CD4-positive, CD25-positive, alpha-beta regulatory T cell (primary cell): Measurements from ENCODE around the gene DND1. TPM values are rescaled to one million over a fixed set of nuclear protein-coding genes. Genes with fewer than 3 reads are reported as not detected.
"Not testable (repeated sequence)": the region's sequence is repeated elsewhere in the genome, so short reads cannot be mapped to it uniquely, and the experiment has no call there.

Source experiments
- ATAC-seq, 2 donors: fragments of 150-1000 bp; cut with Tn5 transposase; one replicate each; pipeline ENCODE4 v1.10.0; 2021; ENCODE audit warnings: low read depth in 2 of 2, moderate number of reproducible peaks in 2 of 2, moderate library complexity in 1 of 2
- DNase-seq, 3 donors: peaks; one replicate each; pipeline versions ENCODE4 v3.0.0 to v3.0.0-alpha.2; 2012 to 2022; ENCODE audit warnings: mixed read lengths in 1 of 3
- H3K27ac ChIP-seq: one replicate; pipeline ENCODE4 v1.7.0; 2013; ENCODE audit warnings: mild to moderate bottlenecking, low read length; ENCODE audit not compliant: insufficient read depth, poor library complexity, severe bottlenecking
- H3K27me3 ChIP-seq: one replicate; pipeline ENCODE4 v1.7.0; 2013; ENCODE audit warnings: low read length; ENCODE audit not compliant: control insufficient read depth, insufficient read depth
- H3K36me3 ChIP-seq: one replicate; pipeline ENCODE4 v1.7.0; 2013; ENCODE audit warnings: mild to moderate bottlenecking, low read length, moderate library complexity; ENCODE audit not compliant: control insufficient read depth, insufficient read depth
- H3K4me1 ChIP-seq: 2 replicates; pipeline ENCODE4 v1.7.0; 2013; ENCODE audit warnings: mild to moderate bottlenecking, low read length; ENCODE audit not compliant: insufficient read depth, control insufficient read depth, poor library complexity, severe bottlenecking
- H3K4me3 ChIP-seq: one replicate; pipeline ENCODE4 v1.7.0; 2013; ENCODE audit warnings: low read depth, mild to moderate bottlenecking, low read length, moderate library complexity
- H3K9me3 ChIP-seq, 2 experiments: 1 replicate in 1 of 2; 2 replicates in 1 of 2; pipeline ENCODE4 v1.7.0; 2013; ENCODE audit warnings: low read length in 2 of 2, mild to moderate bottlenecking in 1 of 2, moderate library complexity in 1 of 2; ENCODE audit not compliant: control insufficient read depth in 2 of 2
- H3K27ac Mint-ChIP-seq, 3 donors: one replicate each; pipeline ENCODE4 v1.8.0; 2020 to 2022; ENCODE audit warnings: mild to moderate bottlenecking in 3 of 3, mixed read lengths in 3 of 3, moderate library complexity in 2 of 3
- H3K27me3 Mint-ChIP-seq: one replicate; pipeline ENCODE4 v1.8.0; 2022; ENCODE audit warnings: mild to moderate bottlenecking, mixed read lengths
- H3K36me3 Mint-ChIP-seq: one replicate; pipeline ENCODE4 v1.8.0; 2020; ENCODE audit warnings: mixed read lengths
- H3K4me1 Mint-ChIP-seq, 4 donors: one replicate each; pipeline ENCODE4 v1.8.0; 2020 to 2022; ENCODE audit warnings: mixed read lengths in 4 of 4, mild to moderate bottlenecking in 1 of 4
- H3K4me3 Mint-ChIP-seq, 4 donors: one replicate each; pipeline ENCODE4 v1.8.0; 2020 to 2022; ENCODE audit warnings: mild to moderate bottlenecking in 4 of 4, mixed read lengths in 4 of 4, moderate library complexity in 3 of 4
- H3K9me3 Mint-ChIP-seq, 7 donors: one replicate each; pipeline ENCODE4 v1.8.0; 2020 to 2022; ENCODE audit warnings: mixed read lengths in 7 of 7, mild to moderate bottlenecking in 3 of 7, moderate library complexity in 2 of 7
- polyA plus RNA-seq, 4 donors: library from polyadenylated mRNA; unstranded; fragments of 300-500 nt; fragmentation: Illumina TruSeq; gene quantifications; one replicate each; pipeline ENCODE4 v1.2.3, GENCODE V29; 2021
- total RNA-seq: library from RNA; stranded (reverse); gene quantifications from one replicate; pipeline ENCODE4 v1.2.3, GENCODE V29; 2022

The DND1 gene
- total and polyA plus RNA-seq, 5 donors from 2014 or later: 2.1 TPM; not detected in 4

DNA sequence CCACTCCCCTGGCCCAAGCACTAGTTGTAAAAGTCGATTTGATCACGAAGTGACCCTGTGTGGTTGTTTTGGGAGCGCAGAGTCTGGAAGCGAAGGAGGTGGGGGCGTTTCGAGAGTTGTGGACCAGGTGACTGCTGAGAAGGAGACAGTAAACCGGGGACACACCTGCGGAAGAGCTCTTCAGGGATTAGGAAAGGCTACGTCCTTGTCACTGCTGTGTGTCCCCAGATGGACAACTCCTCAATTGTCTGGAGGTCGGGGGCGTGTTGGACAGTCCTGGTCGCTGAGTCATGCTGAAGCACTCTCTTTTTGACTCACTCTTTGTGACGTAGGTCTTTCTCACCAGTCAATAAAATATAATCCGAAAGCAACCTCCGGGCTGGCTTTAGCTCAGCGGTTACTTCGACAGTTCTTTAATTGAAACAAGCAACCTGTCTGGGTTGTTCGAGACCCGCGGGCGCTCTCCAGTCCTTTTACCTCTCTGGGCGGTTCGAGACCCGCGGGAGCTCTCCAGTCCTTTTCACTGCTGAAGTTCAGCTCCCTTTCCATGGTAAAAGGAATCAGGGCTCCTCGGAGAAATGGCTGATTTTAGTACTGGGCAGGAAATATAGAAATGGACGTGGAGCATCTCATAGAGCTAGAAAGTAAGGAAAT, 37.6 kb upstream of the DND1 start:
- ATAC-seq (peak; percentile 87), DNase-seq (peak; percentile 75 to 95 (median 94))
- H3K27ac ChIP-seq: peak overlapping the region; percentile 96
- Mint-ChIP-seq H3K27me3 (peaks cover 10% of the 10 kb centered on the region), H3K4me3 (peak overlapping the region; percentile 94 to 100 (median 98)), H3K9me3 (peaks cover 0 to 8% (median 0%) of the 10 kb centered on the region in 7 donors), H3K27ac (peak overlapping the region; percentile 97 to 100 (median 99)), H3K4me1 (peaks cover 16 to 36% (median 23%) of the 10 kb centered on the region in 4 donors), H3K36me3 (peaks cover 12% of the 10 kb centered on the region)
- H3K9me3 ChIP-seq: no peaks in the 10 kb centered on the region
- H3K4me3 ChIP-seq: peak overlapping the region; percentile 93
- H3K4me1 ChIP-seq: no peaks in the 10 kb centered on the region
- no peaks in the 10 kb centered on the region for H3K27me3 ChIP-seq
- H3K36me3 ChIP-seq: peaks cover 7% of the 10 kb centered on the region

DNA sequence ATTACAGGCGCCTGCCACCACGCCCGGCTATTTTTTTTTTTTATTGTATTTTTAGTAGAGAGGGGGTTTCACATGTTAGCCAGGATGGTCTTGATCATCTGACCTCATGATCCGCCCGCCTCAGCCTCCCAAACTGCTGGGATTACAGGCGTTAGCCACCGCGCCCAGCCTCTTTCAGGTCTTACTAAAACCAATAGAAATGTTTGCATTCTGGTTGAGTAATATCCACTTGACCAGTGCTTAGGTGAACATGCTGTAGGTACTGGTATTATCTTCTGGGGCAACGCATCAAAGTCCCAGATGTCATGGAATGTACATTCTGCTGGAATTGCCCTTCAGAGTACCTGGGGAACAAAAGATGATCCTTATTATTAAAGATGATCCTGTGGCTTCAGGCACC, 35.4 kb upstream of the DND1 start:
- Mint-ChIP-seq H3K4me1 (peaks cover 17 to 44% (median 25%) of the 10 kb centered on the region in 4 donors), H3K36me3 (peaks cover 30% of the 10 kb centered on the region), H3K27ac (peak overlapping the region in 1 of 3 donors; percentile 99), H3K27me3 (peaks cover 10% of the 10 kb centered on the region), H3K4me3 (peak overlapping the region; percentile 68 to 100 (median 98))
- H3K36me3 ChIP-seq: peaks cover 29% of the 10 kb centered on the region
- not testable (repeated sequence) for ATAC-seq, H3K27me3 ChIP-seq, H3K27ac ChIP-seq, H3K9me3 ChIP-seq, H3K9me3 Mint-ChIP-seq, H3K4me1 ChIP-seq, DNase-seq, H3K4me3 ChIP-seq

DNA sequence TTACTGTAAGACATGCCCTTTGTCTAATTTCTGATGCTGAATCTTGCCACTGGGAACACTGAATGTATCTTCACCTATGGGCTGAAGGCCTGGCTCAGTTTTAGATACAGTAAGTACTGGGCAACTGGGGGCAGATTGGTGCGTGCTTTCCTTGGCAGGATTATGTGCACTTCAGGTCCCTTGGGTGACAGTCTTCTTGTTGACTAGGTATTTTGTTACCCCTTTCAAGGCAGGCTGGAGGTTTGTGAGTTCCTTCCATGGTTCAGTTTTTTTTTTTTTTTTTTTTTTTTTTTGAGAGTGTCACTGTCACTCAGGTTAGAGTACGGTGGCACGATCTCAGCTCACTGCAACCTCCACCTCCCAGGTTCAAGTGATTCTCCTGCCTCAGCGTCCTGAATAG, 34.4 kb upstream of the DND1 start:
- Mint-ChIP-seq H3K27me3 (peaks cover 10% of the 10 kb centered on the region), H3K4me1 (peaks cover 15 to 44% (median 24%) of the 10 kb centered on the region in 4 donors), H3K27ac (peak overlapping the region in 1 of 3 donors; percentile 32), H3K9me3 (peaks cover 0 to 8% (median 0%) of the 10 kb centered on the region in 7 donors), H3K36me3 (peaks cover 32% of the 10 kb centered on the region), H3K4me3 (peak overlapping the region in 2 of 4 donors; percentile 45 to 59)
- Histone ChIP-seq H3K4me3 (no peak overlapping the region), H3K27me3 (no peaks in the 10 kb centered on the region), H3K4me1 (no peaks in the 10 kb centered on the region), H3K9me3 (no peaks in the 10 kb centered on the region), H3K36me3 (peaks cover 37% of the 10 kb centered on the region), H3K27ac (no peak overlapping the region)
- DNase-seq (no peak), ATAC-seq (no peak)

DNA sequence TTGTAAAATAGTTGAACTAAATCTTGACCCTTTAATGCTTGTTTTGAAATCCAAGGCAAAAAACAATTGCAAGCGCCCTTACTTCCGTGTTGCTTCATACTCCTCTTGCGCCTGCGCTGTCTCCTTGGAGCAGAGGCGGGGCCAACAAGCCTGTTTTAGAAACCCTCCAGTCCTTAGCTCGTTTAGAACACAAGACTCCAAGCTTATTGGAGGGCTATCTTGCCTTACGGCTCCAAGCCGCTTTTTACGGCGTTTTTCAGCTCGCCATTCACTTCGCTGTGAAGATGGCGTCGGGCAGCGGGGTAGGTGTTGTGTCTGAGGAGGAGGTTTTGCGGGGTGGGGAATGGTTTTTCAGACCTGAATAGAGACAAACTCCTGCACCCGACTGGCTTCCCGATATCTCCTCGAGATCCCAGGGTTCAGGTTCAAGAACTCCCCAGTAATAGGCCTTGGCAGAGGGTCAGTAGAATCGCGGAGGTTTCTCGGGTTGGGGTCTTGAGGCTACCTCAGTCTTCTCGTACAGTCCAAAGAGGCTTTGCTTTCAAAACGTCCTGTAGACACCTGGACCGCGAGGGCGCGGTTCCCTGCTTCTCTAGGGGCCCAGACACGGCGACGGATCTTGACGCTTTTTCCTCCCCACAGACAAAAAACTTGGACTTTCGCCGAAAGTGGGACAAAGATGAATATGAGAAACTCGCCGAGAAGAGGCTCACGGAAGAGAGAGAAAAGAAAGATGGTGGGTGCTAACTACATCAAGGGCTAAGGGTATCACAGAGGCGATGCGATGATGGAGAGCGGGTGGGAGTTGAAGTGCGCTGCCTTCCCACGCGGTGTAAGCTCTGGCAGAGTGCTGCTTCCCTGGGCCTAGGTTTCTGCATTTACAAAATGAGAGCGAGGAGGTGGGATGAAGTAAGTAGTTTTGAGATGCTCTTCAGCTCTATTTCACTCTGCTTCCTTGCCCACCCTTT, 27.1 kb upstream of the DND1 start, which contains the start of gene ZMAT2:
Gene ZMAT2 (plus strand): TSS at position 271 of the 968 bp plus-strand sequence. CDS start 14 bp downstream, at position 285.
- peak; percentile 99 to 100 for ATAC-seq
- Histone ChIP-seq H3K27ac (peak within 1 kb of the TSS; percentile 86), H3K9me3 (no peaks in the 10 kb centered on the region), H3K4me3 (peak within 1 kb of the TSS; percentile 97), H3K4me1 (peaks cover 15% of the 10 kb centered on the region), H3K36me3 (peaks cover 76% of the 10 kb centered on the region), H3K27me3 (no peaks in the 10 kb centered on the region)
- Mint-ChIP-seq H3K27me3 (no peaks in the 10 kb centered on the region), H3K4me3 (peak within 1 kb of the TSS; percentile 89 to 99 (median 96)), H3K4me1 (peaks cover 6 to 41% (median 27%) of the 10 kb centered on the region in 4 donors), H3K27ac (peak within 1 kb of the TSS; percentile 97 to 99 (median 98)), H3K36me3 (peaks cover 57% of the 10 kb centered on the region), H3K9me3 (no peaks in the 10 kb centered on the region)
- DNase-seq: peak; percentile 91 to 98 (median 94)

DNA sequence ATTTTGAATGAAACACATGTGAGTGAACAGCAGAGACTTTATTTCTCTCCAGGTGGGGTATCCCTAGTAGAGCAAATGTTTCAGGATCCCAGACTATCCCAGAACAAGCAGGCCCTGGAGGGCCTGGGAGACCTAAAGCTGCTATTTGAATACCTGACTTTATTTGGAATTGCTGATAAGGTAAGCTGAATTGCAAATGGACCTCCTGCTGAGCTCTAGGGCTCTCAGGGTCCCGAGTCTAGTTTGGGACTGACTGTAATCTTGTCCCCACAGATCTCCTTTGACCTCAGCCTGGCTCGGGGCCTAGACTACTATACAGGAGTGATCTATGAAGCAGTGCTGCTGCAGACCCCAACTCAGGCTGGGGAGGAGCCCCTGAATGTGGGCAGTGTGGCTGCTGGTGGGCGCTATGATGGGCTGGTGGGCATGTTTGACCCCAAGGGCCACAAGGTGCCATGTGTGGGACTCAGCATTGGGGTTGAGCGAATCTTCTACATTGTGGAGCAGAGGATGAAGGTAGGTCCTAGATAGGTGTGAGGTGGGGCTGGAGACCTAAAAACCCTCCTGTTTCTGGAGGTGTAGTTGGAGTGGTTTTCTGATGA, 23.6 kb upstream of the DND1 start:
- Mint-ChIP-seq H3K27me3 (no peaks in the 10 kb centered on the region), H3K27ac (peak overlapping the region in 1 of 3 donors; percentile 44), H3K4me1 (peaks cover 14 to 43% (median 33%) of the 10 kb centered on the region in 4 donors), H3K4me3 (peak overlapping the region in 1 of 4 donors; percentile 41), H3K9me3 (no peaks in the 10 kb centered on the region), H3K36me3 (peaks cover 53% of the 10 kb centered on the region)
- Histone ChIP-seq H3K4me1 (peaks cover 28% of the 10 kb centered on the region), H3K36me3 (peaks cover 63% of the 10 kb centered on the region), H3K9me3 (no peaks in the 10 kb centered on the region), H3K27me3 (no peaks in the 10 kb centered on the region), H3K4me3 (no peak overlapping the region), H3K27ac (no peak overlapping the region)
- no peak for DNase-seq
- ATAC-seq: no peak

DNA sequence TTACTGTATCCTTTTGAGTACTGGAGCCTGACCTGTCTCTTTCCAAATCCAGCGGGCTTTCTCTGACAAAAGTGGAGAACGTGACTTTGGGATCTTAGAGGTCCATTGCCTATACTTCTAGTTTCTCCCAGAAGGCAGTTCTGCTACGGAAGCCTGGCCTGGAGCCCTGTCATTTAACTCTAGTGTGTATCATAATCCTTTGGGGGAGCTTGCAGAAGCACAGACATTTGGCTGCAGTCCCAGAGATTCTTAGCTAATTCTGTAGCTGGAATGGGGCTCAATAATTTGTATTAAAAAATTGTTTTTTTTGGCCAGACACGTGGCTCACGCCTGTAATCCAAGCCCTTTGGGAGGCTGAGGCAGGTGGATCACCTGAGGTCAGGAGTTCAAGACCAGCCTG, 20.9 kb upstream of the DND1 start:
- Mint-ChIP-seq H3K27me3 (no peaks in the 10 kb centered on the region), H3K9me3 (peaks cover 0 to 1% (median 0%) of the 10 kb centered on the region in 7 donors), H3K4me3 (peak overlapping the region in 2 of 4 donors; percentile 62 to 84), H3K27ac (peak overlapping the region in 2 of 3 donors; percentile 15 to 69), H3K4me1 (peaks cover 8 to 44% (median 37%) of the 10 kb centered on the region in 4 donors), H3K36me3 (peaks cover 46% of the 10 kb centered on the region)
- Histone ChIP-seq H3K4me3 (no peak overlapping the region), H3K4me1 (peaks cover 27% of the 10 kb centered on the region), H3K9me3 (no peaks in the 10 kb centered on the region), H3K27ac (no peak overlapping the region), H3K27me3 (no peaks in the 10 kb centered on the region), H3K36me3 (peaks cover 57% of the 10 kb centered on the region)
- no peak for ATAC-seq
- DNase-seq: no peak
